Adipocyte (in vitro differentiated cells): Measurements from ENCODE around the gene TFDP2.
A peak's percentile ranks its signal among the peaks of the same experiment; 100 is the strongest.
"Not testable (repeated sequence)": the region's sequence is repeated elsewhere in the genome, so short reads cannot be mapped to it uniquely, and the experiment has no call there.

Experiments used
- DNase-seq: peaks from one replicate; pipeline ENCODE4 v3.0.0-alpha.2; 2015; ENCODE audit warnings: low read depth
- H3K27me3 ChIP-seq: replicated peaks from 2 replicates; pipeline ENCODE4 v1.7.0; 2013; ENCODE audit warnings: mild to moderate bottlenecking, low read length, moderate library complexity; ENCODE audit not compliant: control insufficient read depth, insufficient read depth
- H3K36me3 ChIP-seq: 2 replicates; pipeline ENCODE4 v1.7.0; 2013; ENCODE audit warnings: low read length, mild to moderate bottlenecking, moderate library complexity; ENCODE audit not compliant: control insufficient read depth, insufficient read depth, severe bottlenecking
- H3K4me1 ChIP-seq: 2 replicates; pipeline ENCODE4 v1.7.0; 2013; ENCODE audit warnings: mild to moderate bottlenecking, low read length, moderate library complexity; ENCODE audit not compliant: control insufficient read depth, insufficient read depth
- H3K4me3 ChIP-seq: 2 replicates; pipeline ENCODE4 v1.7.0; 2013; ENCODE audit warnings: mild to moderate bottlenecking, low read length, moderate library complexity
- H3K9ac ChIP-seq: 2 replicates; pipeline ENCODE4 v1.7.0; 2013; ENCODE audit warnings: mild to moderate bottlenecking, low read length, moderate library complexity
- H3K9me3 ChIP-seq: 2 replicates; pipeline ENCODE4 v1.7.0; 2013; ENCODE audit warnings: mild to moderate bottlenecking, low read length, moderate library complexity; ENCODE audit not compliant: control insufficient read depth

The TFDP2 gene

DNA sequence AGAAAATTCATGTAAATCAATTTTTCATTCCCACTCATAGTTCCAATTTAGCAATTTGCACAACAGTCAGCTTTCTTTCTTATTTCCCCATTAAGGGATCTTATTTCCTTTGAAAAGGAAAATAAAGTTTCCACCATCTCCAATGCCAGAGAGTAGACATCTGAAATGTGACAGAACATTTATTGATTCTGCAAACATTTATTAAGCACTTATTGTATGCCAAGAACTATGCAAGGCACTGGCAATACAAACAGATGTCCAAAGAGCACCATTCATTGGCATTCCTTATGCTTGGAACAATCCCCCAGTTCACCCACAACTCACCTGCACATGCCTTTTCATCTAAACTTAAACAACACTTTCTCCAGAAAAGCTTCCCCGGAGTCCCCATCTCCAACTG, 2.5 kb upstream of the TFDP2 start:
- H3K27me3 ChIP-seq: no peaks in the 10 kb centered on the region
- no peak overlapping the region for H3K4me3 ChIP-seq
- no peak overlapping the region for H3K9ac ChIP-seq
- no peaks in the 10 kb centered on the region for H3K36me3 ChIP-seq
- peaks cover 13% of the 10 kb centered on the region for H3K4me1 ChIP-seq
- DNase-seq: no peak
- H3K9me3 ChIP-seq: no peaks in the 10 kb centered on the region

DNA sequence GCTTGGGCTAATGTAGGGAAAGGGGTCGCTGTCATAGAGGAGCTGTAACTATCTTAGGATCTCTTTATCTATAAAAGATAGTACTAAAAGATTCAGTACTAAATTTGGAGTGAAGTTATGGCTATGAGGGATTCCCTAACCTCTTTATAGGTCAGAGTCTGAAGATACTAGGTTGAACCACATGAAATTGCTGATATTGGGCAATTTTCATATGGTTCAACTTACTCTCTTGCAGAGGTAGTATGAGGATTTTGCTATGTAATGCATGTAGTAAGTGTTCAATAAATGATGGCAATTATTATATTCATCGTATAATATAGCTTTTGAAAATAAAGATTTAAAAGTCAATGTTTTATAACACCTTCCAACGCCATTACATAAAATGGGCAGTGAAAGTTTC, 1.9 kb upstream of the TFDP2 start:
- DNase-seq: no peak
- H3K4me1 ChIP-seq: peaks cover 13% of the 10 kb centered on the region
- no peaks in the 10 kb centered on the region for H3K36me3 ChIP-seq
- no peak overlapping the region for H3K9ac ChIP-seq
- no peak overlapping the region for H3K4me3 ChIP-seq
- no peaks in the 10 kb centered on the region for H3K27me3 ChIP-seq
- H3K9me3 ChIP-seq: no peaks in the 10 kb centered on the region

DNA sequence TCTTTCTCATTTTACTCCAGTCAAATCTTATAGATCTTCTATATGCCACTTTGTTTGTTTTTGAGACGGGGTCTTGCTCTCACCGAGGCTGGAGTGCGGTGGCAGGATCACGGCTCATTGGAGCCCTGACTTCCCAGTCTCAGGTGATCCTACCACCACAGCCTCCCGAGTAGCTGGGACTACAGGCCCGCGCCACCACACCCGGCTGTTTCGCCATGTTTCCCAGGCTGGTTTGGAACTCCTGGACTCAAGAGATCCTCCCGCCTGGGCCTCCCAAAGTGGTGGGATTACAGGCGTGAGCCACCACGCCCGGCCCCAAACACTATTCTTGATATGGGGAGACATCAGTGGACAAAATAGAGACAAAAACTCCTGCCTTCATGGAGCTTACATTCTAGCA, 927 bp upstream of the TFDP2 start:
- peaks cover 15% of the 10 kb centered on the region for H3K4me1 ChIP-seq
- H3K27me3 ChIP-seq: no peaks in the 10 kb centered on the region
- H3K9me3 ChIP-seq: no peaks in the 10 kb centered on the region
- no peak for DNase-seq
- H3K36me3 ChIP-seq: no peaks in the 10 kb centered on the region
- no peak overlapping the region for H3K9ac ChIP-seq
- H3K4me3 ChIP-seq: no peak overlapping the region

DNA sequence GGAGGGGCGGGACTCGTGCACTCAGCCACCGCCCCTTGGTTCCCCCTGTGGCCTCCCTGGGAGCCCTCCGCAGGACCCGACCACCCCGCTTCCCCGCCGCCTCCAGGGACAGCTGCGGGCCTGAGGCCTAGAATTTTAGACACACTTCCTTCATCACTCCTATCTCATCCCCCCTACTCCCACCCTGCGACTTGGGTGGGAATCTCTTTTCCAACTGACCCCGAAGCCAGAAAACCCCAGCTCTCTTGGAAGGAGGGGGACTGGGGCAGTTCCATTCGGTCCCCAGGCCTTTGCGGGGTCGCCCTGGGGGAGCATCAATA, 289 bp upstream of the TFDP2 start:
- peak overlapping the region; percentile 96 for H3K4me3 ChIP-seq
- H3K9ac ChIP-seq: peak overlapping the region; percentile 93
- H3K4me1 ChIP-seq: peaks cover 19% of the 10 kb centered on the region
- no peak for DNase-seq
- no peaks in the 10 kb centered on the region for H3K27me3 ChIP-seq
- H3K36me3 ChIP-seq: no peaks in the 10 kb centered on the region
- H3K9me3 ChIP-seq: no peaks in the 10 kb centered on the region

DNA sequence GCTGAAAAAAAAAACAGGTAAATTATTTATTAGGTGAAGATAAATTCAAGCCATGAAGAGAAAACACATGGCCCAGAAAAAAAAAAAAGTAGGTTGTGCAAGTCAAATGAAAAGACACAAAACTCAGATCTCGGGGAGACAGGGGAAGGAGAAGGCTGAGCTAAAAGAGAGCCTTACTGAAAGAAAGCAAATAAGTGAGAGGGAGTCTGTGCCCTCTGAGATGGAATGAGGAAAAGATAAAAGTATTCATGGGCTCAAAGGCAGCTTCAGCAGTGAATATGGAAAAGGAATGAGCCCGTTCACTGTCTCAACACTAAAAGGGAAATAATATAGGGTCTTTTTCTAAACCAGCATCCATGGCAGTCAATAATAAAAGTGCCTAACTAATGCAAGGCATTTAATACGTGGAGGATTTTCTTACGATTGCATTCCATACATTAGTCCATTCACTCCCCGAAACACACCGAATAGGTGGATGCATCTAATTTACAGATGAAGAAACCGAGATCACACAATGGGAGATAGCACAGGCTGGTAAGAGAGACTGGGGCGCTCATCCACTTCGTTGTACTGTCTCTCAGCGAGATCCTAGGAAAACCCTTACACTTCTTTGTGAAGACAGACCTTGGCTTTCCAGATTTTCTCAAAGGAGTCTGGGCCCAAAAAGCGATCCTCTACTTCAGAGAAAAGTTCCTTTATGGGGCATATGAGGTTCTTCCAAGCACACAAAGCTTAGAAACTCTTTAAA, 1.1 kb downstream of the TFDP2 start:
- no peaks in the 10 kb centered on the region for H3K9me3 ChIP-seq
- DNase-seq: peak; percentile 45

DNA sequence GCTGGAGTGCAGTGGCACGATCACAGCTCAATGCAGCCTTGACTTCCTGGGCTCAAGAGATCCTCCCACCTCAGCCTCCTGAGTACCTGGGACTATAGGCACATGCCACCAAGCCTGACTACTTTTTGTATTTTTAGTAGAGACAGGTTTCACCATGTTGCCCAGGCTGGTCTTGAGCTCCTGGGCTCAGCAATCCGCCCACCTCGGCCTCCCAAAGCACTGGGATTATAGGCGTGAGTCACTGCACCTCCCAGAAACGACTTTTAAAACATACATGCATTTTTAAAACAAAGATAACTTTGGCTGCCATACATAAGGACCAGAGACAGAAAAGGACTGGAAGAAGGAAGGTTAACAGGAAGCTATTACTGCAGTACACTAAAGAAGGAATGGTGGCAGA, 4.8 kb downstream of the TFDP2 start:
- H3K9ac ChIP-seq, H3K27me3 ChIP-seq, H3K36me3 ChIP-seq, H3K4me3 ChIP-seq, H3K9me3 ChIP-seq: not testable (repeated sequence)
- H3K4me1 ChIP-seq: peaks cover 19% of the 10 kb centered on the region
- peak; percentile 13 for DNase-seq

More for the DNA sequence above, 1.1 kb downstream of the TFDP2 start:
- no peaks in the 10 kb centered on the region for H3K36me3 ChIP-seq
- H3K27me3 ChIP-seq: no peaks in the 10 kb centered on the region
- peak overlapping the region; percentile 96 for H3K4me3 ChIP-seq
- peaks cover 19% of the 10 kb centered on the region for H3K4me1 ChIP-seq
- H3K9ac ChIP-seq: peak overlapping the region; percentile 93

DNA sequence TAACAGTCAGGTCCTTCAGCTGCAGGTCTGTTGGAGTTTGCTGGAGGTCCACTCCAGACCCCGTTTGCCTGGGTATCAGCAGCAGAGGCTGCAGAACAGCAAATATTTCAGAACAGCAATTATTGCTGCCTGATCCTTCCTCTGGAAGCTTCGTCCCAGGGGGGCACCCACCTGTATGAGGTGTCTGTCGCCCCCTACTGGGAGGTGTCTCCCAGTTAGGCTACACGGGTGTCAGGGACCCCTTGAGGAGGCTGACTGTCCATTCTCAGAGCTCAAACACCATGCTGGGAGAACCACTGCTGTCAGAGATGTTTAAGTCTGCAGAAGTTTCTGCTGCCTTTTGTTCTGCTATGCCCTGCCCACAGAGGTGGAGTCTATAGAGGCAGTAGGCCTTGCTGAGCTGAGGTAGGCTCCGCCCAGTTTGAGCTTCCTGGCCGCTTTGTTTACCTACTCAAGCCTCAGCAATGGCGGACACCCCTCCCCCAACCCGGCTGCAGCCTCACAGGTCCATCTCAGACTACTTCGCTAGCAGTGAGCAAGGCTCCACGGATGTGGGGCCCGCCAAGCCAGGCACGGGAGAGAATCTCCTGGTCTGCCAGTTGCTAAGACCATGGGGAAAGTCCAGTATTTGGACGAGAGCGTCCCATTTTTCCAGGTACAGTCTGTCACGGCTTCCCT, 8.6 kb downstream of the TFDP2 start:
- not testable (repeated sequence) for DNase-seq, H3K9ac ChIP-seq, H3K4me3 ChIP-seq, H3K36me3 ChIP-seq, H3K9me3 ChIP-seq, H3K4me1 ChIP-seq, H3K27me3 ChIP-seq

DNA sequence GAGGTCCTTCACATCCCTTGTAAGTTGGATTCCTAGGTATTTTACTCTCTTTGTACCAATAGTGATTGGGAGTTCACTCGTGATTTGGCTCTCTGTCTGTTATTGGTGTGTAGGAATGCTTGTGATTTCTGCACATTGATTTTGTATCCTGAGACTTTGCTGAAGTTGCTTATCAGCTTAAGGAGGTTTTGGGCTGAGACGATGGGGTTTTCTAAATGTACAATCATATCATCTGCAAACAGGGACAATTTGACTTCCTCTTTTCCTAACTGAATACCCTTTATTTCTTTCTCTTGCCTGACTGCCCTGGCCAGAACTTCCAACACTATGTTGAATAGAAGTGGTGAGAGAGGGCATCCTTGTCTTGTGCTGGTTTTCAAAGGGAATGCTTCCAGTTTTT, 12.3 kb downstream of the TFDP2 start:
- H3K4me3 ChIP-seq, H3K9ac ChIP-seq, H3K36me3 ChIP-seq, DNase-seq, H3K27me3 ChIP-seq, H3K9me3 ChIP-seq, H3K4me1 ChIP-seq: not testable (repeated sequence)

DNA sequence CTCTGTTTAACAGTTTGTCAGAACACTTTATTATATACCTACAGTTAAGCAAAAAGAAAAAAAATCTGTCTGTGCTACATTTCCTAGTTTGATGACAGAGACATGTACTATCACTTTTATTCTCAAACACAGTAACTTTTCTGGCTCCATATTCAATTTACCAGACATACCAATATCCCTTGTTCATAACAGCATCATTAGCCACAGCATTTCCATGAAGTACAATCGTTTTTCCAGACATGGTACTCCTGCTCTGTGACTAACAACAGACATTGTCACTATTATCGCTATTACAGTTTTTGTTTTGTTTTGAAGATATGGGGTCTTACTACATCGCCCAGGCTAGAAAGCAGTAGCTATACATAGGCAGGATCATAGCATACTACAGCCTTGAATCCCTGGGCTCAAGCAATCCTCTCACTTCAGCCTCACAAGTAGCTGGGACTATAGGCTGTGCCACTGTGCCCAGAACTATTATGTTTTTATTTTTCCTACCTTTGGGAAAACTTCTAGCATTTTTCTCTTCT, 14.5 kb downstream of the TFDP2 start:
- no peak overlapping the region for H3K4me3 ChIP-seq
- no peaks in the 10 kb centered on the region for H3K9me3 ChIP-seq
- no peaks in the 10 kb centered on the region for H3K4me1 ChIP-seq
- H3K27me3 ChIP-seq: no peaks in the 10 kb centered on the region
- no peak overlapping the region for H3K9ac ChIP-seq
- H3K36me3 ChIP-seq: peaks cover 4% of the 10 kb centered on the region
- DNase-seq: no peak

DNA sequence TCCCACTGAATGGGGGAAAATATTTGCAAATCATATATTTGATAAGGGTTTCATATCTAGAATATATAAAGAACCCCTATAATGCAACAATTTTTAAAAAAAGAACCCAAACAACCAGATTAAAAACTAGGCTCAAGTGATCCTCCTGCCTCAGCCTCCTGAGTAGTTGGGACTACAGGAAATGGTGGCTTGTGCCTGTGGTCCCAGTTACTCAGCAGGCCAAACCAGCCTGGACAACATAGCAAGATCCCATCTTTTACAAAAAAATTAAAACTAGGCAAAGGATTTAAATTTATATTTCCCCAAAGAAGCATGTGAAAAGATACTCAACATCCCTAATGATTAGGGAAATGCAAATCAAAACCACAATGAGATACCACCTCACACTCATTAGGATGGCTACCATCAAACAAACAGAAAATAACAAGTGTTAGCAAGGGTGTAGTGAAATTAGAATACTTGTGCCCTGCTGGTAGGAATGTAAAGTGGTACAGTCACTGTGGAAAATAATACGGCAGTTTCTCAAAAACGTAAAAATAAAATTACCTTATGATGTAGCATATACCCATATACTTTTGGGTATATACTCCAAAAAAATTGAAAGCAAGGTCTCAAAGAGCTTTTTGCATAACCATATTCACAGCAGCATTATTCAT, 19.7 kb downstream of the TFDP2 start:
- Histone ChIP-seq H3K9me3 (no peaks in the 10 kb centered on the region), H3K4me1 (no peaks in the 10 kb centered on the region), H3K4me3 (no peak overlapping the region), H3K36me3 (peaks cover 4% of the 10 kb centered on the region), H3K27me3 (no peaks in the 10 kb centered on the region), H3K9ac (no peak overlapping the region)
- no peak for DNase-seq

DNA sequence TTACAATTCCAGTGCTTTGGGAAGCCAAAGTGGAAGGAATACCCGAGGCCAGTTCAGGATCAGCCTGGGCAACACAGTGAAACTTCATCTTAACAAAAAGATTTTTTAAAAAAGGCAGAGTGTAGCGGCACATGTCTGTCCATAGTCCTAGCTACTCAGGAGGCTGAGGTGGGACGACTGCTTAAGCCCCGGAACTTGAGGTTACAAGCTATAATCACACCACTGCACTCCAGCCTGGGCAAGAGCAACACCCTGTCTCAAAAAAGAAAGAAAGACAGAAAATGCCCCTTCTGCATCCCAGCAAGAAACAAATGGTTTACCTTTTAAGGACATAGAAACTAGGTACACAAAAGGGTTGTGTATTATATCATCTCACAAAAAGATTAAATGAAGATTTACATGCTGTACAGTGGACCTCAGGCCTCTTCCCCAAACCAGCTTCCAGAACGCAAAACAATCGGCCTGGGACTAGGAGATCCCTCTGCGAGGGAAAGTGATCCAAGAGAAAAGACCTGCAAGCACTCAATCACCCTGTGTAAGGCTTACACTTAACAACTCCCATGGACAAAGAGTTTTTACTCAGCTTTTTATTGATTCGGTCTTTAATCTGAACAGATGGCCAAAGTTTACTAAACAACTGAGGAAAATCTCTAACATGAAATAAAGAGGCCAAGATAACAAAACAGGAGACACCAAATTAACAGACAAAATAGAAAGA, 21.2 kb downstream of the TFDP2 start:
- no peak overlapping the region for H3K9ac ChIP-seq
- DNase-seq: no peak
- peaks cover 4% of the 10 kb centered on the region for H3K36me3 ChIP-seq
- H3K4me3 ChIP-seq: no peak overlapping the region
- H3K27me3 ChIP-seq: no peaks in the 10 kb centered on the region
- no peaks in the 10 kb centered on the region for H3K4me1 ChIP-seq
- H3K9me3 ChIP-seq: no peaks in the 10 kb centered on the region
